ENCODE data around the gene PKD1L1.

The PKD1L1 gene

DNA sequence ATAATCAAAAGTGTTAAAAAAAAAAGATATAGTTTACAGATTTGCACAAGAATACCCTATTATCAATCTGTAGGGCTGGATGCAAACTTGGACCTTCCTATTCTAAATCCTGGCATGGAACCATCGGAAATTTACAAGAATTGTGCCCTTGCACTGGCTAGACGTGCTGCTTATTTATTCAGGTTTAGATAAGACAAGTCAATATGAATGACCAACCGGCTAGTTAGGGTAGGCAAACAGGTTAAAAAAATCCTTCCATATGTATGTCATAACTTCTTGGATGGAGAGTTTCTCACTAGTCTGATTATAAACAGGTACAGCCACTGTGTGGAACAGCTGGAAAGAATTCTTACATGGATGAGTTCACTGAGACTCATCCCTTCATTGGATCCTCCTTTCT is 41.4 kb downstream of the PKD1L1 start:
- CTCF ChIA-PET, result interaction anchor here (0.8 kb wide), 1 partner anchor 84 kb away, joined by 3 read pairs; no protein-coding TSS in a partner anchor
- POLR2A ChIA-PET, result no interaction called here
- Histone ChIP-seq H3K9me3 (ENCODE audit: control insufficient read depth, insufficient read depth, low read depth, low read length) (no peaks in the 10 kb centered on the region), H3K36me3 (ENCODE audit: control insufficient read depth in 2 of 2, insufficient read depth in 1 of 2, low read length in 2 of 2) (no peaks in the 10 kb centered on the region), H3K4me1 (ENCODE audit: control insufficient read depth, insufficient read depth, low read length) (no peaks in the 10 kb centered on the region), H3K27ac (ENCODE audit: extremely low read depth, low read depth, low read length) (no peak overlapping the region), H3K4me3 (ENCODE audit: low read depth, low read length) (no peak overlapping the region)
- TF ChIP-seq ZNF501 (tag by site-specific recombination; IDR thresholded peaks at IDR 0.05) (no peak), ZNF214 (tag by site-specific recombination; IDR thresholded peaks at IDR 0.05; ENCODE audit: borderline replicate concordance) (no peak), ZNF37A (tag by site-specific recombination; IDR thresholded peaks at IDR 0.05) (no peak), IKZF3 (tag by site-specific recombination; IDR thresholded peaks at IDR 0.05) (no peak), ZBTB21 (tag by site-specific recombination; IDR thresholded peaks at IDR 0.05) (no peak), ZNF175 (tag by site-specific recombination; IDR thresholded peaks at IDR 0.05) (no peak), ZNF76 (tag by site-specific recombination; IDR thresholded peaks at IDR 0.05; ENCODE audit: borderline replicate concordance, low read depth) (no peak), ZNF157 (tag by site-specific recombination; IDR thresholded peaks at IDR 0.05) (no peak), ZNF121 (tag by site-specific recombination; IDR thresholded peaks at IDR 0.05) (no peak), SP7 (tag by site-specific recombination; IDR thresholded peaks at IDR 0.05) (no peak)
- TF ChIP-seq, protein P1, sequence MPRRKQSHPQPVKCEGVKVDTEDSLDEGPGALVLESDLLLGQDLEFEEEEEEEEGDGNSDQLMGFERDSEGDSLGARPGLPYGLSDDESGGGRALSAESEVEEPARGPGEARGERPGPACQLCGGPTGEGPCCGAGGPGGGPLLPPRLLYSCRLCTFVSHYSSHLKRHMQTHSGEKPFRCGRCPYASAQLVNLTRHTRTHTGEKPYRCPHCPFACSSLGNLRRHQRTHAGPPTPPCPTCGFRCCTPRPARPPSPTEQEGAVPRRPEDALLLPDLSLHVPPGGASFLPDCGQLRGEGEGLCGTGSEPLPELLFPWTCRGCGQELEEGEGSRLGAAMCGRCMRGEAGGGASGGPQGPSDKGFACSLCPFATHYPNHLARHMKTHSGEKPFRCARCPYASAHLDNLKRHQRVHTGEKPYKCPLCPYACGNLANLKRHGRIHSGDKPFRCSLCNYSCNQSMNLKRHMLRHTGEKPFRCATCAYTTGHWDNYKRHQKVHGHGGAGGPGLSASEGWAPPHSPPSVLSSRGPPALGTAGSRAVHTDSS (tag by site-specific recombination; IDR thresholded peaks at IDR 0.05), result no peak
- TF ChIP-seq, protein P2, sequence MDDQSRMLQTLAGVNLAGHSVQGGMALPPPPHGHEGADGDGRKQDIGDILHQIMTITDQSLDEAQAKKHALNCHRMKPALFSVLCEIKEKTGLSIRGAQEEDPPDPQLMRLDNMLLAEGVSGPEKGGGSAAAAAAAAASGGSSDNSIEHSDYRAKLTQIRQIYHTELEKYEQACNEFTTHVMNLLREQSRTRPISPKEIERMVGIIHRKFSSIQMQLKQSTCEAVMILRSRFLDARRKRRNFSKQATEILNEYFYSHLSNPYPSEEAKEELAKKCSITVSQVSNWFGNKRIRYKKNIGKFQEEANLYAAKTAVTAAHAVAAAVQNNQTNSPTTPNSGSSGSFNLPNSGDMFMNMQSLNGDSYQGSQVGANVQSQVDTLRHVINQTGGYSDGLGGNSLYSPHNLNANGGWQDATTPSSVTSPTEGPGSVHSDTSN (CRISPR knock-in tag; IDR thresholded peaks at IDR 0.05), result no peak
- TF ChIP-seq, protein P3, sequence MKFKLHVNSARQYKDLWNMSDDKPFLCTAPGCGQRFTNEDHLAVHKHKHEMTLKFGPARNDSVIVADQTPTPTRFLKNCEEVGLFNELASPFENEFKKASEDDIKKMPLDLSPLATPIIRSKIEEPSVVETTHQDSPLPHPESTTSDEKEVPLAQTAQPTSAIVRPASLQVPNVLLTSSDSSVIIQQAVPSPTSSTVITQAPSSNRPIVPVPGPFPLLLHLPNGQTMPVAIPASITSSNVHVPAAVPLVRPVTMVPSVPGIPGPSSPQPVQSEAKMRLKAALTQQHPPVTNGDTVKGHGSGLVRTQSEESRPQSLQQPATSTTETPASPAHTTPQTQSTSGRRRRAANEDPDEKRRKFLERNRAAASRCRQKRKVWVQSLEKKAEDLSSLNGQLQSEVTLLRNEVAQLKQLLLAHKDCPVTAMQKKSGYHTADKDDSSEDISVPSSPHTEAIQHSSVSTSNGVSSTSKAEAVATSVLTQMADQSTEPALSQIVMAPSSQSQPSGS (tag by site-specific recombination; IDR thresholded peaks at IDR 0.05; ENCODE audit: low read depth), result no peak

DNA sequence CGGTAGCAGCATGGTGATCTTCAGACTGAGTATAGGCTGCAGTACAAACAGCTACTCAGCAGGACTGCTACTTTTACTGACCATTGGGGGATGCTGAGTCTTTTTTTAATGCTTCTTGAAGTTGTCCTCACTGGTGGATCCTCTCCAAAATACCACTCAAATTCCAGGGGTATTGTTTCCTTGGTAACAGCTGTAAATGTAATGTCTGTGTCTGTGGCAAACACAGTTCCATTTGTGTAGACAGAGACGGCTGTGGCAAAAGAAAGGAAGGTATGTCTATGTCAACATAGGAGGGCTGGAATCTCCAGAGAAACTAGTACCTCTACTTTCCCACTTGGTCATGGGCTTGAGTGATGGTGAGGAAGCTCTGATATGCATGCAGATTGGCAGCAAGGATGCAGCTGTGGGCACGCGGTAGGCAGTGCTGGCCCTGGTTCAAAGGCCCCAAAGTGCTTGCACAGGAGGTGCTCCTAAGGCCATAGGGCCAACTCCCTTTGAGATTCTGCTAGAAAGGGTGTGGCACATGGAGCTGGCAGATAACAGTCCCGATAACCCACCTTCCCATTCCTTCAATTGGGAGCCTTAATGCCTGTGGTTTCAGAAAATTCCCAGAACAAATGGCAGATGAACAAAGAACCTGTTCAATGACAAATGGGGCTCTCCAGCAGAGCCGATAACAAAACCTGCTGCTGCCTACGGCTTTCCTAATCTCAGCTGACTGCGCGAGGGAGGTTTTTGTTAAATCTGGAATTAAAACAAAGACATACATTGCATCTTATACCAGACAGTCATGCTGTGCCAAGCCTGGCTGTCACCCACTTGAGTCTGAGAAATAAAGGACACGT is 43.0 kb downstream of the PKD1L1 start:
- Histone ChIP-seq H3K36me3 (ENCODE audit: control insufficient read depth in 2 of 2, insufficient read depth in 1 of 2, low read length in 2 of 2) (no peaks in the 10 kb centered on the region), H3K9me3 (ENCODE audit: control insufficient read depth, insufficient read depth, low read depth, low read length) (no peaks in the 10 kb centered on the region), H3K4me1 (ENCODE audit: control insufficient read depth, insufficient read depth, low read length) (no peaks in the 10 kb centered on the region), H3K27ac (ENCODE audit: extremely low read depth, low read depth, low read length) (no peak overlapping the region), H3K4me3 (ENCODE audit: low read depth, low read length) (no peak overlapping the region)
- CTCF ChIA-PET, result interaction anchor here (0.6 kb wide), 1 partner anchor 282 kb away, joined by 3 read pairs; no protein-coding TSS in a partner anchor
- POLR2A ChIA-PET, result no interaction called here
- TF ChIP-seq ZSCAN16 (tag by site-specific recombination; IDR thresholded peaks at IDR 0.05) (no peak), ZNF248 (tag by site-specific recombination; IDR thresholded peaks at IDR 0.05) (no peak), ZNF600 (tag by site-specific recombination; IDR thresholded peaks at IDR 0.05) (no peak), ZNF133 (tag by site-specific recombination; IDR thresholded peaks at IDR 0.05) (no peak), ZNF311 (tag by site-specific recombination; IDR thresholded peaks at IDR 0.05; ENCODE audit: borderline replicate concordance) (no peak), ZNF501 (tag by site-specific recombination; IDR thresholded peaks at IDR 0.05) (no peak), ZBTB17 (tag by site-specific recombination; IDR thresholded peaks at IDR 0.05) (no peak), ZIC2 (tag by site-specific recombination; IDR thresholded peaks at IDR 0.05) (no peak)
- TF ChIP-seq, protein P4, sequence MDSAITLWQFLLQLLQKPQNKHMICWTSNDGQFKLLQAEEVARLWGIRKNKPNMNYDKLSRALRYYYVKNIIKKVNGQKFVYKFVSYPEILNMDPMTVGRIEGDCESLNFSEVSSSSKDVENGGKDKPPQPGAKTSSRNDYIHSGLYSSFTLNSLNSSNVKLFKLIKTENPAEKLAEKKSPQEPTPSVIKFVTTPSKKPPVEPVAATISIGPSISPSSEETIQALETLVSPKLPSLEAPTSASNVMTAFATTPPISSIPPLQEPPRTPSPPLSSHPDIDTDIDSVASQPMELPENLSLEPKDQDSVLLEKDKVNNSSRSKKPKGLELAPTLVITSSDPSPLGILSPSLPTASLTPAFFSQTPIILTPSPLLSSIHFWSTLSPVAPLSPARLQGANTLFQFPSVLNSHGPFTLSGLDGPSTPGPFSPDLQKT (IDR thresholded peaks at IDR 0.05; ENCODE audit: borderline replicate concordance, low read depth, low read length), result no peak
- TF ChIP-seq, protein P5, sequence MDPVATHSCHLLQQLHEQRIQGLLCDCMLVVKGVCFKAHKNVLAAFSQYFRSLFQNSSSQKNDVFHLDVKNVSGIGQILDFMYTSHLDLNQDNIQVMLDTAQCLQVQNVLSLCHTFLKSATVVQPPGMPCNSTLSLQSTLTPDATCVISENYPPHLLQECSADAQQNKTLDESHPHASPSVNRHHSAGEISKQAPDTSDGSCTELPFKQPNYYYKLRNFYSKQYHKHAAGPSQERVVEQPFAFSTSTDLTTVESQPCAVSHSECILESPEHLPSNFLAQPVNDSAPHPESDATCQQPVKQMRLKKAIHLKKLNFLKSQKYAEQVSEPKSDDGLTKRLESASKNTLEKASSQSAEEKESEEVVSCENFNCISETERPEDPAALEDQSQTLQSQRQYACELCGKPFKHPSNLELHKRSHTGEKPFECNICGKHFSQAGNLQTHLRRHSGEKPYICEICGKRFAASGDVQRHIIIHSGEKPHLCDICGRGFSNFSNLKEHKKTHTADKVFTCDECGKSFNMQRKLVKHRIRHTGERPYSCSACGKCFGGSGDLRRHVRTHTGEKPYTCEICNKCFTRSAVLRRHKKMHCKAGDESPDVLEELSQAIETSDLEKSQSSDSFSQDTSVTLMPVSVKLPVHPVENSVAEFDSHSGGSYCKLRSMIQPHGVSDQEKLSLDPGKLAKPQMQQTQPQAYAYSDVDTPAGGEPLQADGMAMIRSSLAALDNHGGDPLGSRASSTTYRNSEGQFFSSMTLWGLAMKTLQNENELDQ (tag by site-specific recombination; IDR thresholded peaks at IDR 0.05; ENCODE audit: low read depth), result no peak
- TF ChIP-seq, protein P6, sequence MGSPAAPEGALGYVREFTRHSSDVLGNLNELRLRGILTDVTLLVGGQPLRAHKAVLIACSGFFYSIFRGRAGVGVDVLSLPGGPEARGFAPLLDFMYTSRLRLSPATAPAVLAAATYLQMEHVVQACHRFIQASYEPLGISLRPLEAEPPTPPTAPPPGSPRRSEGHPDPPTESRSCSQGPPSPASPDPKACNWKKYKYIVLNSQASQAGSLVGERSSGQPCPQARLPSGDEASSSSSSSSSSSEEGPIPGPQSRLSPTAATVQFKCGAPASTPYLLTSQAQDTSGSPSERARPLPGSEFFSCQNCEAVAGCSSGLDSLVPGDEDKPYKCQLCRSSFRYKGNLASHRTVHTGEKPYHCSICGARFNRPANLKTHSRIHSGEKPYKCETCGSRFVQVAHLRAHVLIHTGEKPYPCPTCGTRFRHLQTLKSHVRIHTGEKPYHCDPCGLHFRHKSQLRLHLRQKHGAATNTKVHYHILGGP (tag by site-specific recombination; IDR thresholded peaks at IDR 0.05), result no peak
- TF ChIP-seq, protein P7, sequence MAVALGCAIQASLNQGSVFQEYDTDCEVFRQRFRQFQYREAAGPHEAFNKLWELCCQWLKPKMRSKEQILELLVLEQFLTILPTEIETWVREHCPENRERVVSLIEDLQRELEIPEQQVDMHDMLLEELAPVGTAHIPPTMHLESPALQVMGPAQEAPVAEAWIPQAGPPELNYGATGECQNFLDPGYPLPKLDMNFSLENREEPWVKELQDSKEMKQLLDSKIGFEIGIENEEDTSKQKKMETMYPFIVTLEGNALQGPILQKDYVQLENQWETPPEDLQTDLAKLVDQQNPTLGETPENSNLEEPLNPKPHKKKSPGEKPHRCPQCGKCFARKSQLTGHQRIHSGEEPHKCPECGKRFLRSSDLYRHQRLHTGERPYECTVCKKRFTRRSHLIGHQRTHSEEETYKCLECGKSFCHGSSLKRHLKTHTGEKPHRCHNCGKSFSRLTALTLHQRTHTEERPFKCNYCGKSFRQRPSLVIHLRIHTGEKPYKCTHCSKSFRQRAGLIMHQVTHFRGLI (tag by site-specific recombination; IDR thresholded peaks at IDR 0.05), result no peak

All from HEK293 (cell line).